GM12878 (cell line): ENCODE measurements around the gene WWTR1. TPM values are rescaled to one million over a fixed set of nuclear protein-coding genes. Genes with fewer than 3 reads are reported as not detected.

Experiments
- ATAC-seq: fragments of 200-7000 bp; cut with Tn5 transposase; 3 replicates; pipeline ENCODE4 v1.9.1; 2020; ENCODE audit warnings: mild to moderate bottlenecking, moderate library complexity
- BruUV-seq: library from RNA; stranded (reverse); fragments of 400-500 nt; replicated peaks from 2 replicates; lab custom pipeline; 2021; lab: Mats Ljungman, UMichigan
- CTCF ChIA-PET: fragments of 300-600 bp; sonication (Branson Sonifier 250); formaldehyde crosslinking; extraction: SDS; loops from one replicate; lab custom pipeline; 2021; ENCODE audit warnings: inconsistent platforms; lab: Yijun Ruan, JAX
- POLR2A ChIA-PET: fragments of 350-600 bp; formaldehyde crosslinking; extraction: SDS; loops from one replicate; lab custom pipeline; 2021; ENCODE audit warnings: inconsistent platforms; lab: Charles Lee
- RAD21 ChIA-PET: fragments of 300-600 bp; sonication (Branson Sonifier 250); formaldehyde crosslinking; loops from one replicate; lab custom pipeline; 2023; ENCODE audit warnings: antibody characterized with exemption; ENCODE audit not compliant: unreplicated experiment; lab: Charles Lee
- SMC1A ChIA-PET: fragments of 300-600 bp; sonication (Branson Sonifier 250); formaldehyde crosslinking; loops from one replicate; lab custom pipeline; 2023; ENCODE audit not compliant: unreplicated experiment, uncharacterized antibody; lab: Charles Lee
- DNase-seq: peaks from one replicate; pipeline ENCODE4 v3.0.0-alpha.2; 2011; ENCODE audit warnings: low read depth, low spot score
- FAIRE-seq: peaks from 3 replicates; lab custom pipeline; 2011; peaks lifted over from hg19 to GRCh38; lab: Jason Lieb, UNC
- H2AFZ ChIP-seq: 2 replicates; pipeline ENCODE4 v1.6.0; 2011; ENCODE audit warnings: low read depth, low read length, control low read depth; ENCODE audit not compliant: control insufficient read depth
- H3K27ac ChIP-seq: 2 replicates; pipeline ENCODE4 v1.5.1; 2011; ENCODE audit warnings: control low read depth; ENCODE audit not compliant: control insufficient read depth, insufficient read depth
- H3K27me3 ChIP-seq, 2 experiments: replicated peaks in 1 of 2; 2 replicates each; pipeline versions ENCODE4 v1.6.0 to v1.6.1; 2011; ENCODE audit warnings: low read length in 1 of 2; ENCODE audit not compliant: control insufficient read depth in 2 of 2, insufficient read depth in 2 of 2
- H3K36me3 ChIP-seq, 2 experiments: 2 replicates each; pipeline ENCODE4 v1.5.1; 2011; ENCODE audit warnings: low read length in 1 of 2; ENCODE audit not compliant: control insufficient read depth in 2 of 2, insufficient read depth in 2 of 2
- H3K4me1 ChIP-seq: 2 replicates; pipeline ENCODE4 v1.6.1; 2011; ENCODE audit warnings: mild to moderate bottlenecking, low read length, moderate library complexity, mixed read lengths; ENCODE audit not compliant: control insufficient read depth, insufficient read depth
- H3K4me2 ChIP-seq: 2 replicates; pipeline ENCODE4 v1.6.0; 2011; ENCODE audit warnings: control low read depth; ENCODE audit not compliant: control insufficient read depth, insufficient read depth
- H3K4me3 ChIP-seq: fragments of 200-600 bp; sonication (generic); 2 replicates; pipeline ENCODE4 v1.5.1; 2016
- H3K79me2 ChIP-seq: 2 replicates; pipeline ENCODE4 v1.6.0; 2011; ENCODE audit warnings: low read length; ENCODE audit not compliant: control insufficient read depth, insufficient read depth
- H3K9ac ChIP-seq: 2 replicates; pipeline ENCODE4 v1.8.0; 2011; ENCODE audit warnings: low read length, control low read depth, mixed read lengths; ENCODE audit not compliant: control insufficient read depth, insufficient read depth
- H3K9me3 ChIP-seq: replicated peaks from 3 replicates; pipeline ENCODE4 v1.5.1; 2011; ENCODE audit warnings: mild to moderate bottlenecking, low read length; ENCODE audit not compliant: control insufficient read depth, insufficient read depth
- H4K20me1 ChIP-seq: 2 replicates; pipeline ENCODE4 v1.6.0; 2011; ENCODE audit not compliant: control insufficient read depth, insufficient read depth
- BMI1 ChIP-seq: fragments of 450-650 bp; IDR thresholded peaks from 2 replicates; pipeline ENCODE4 v1.6.1; 2016; ENCODE audit warnings: mild to moderate bottlenecking, moderate library complexity, borderline replicate concordance
- CTCF ChIP-seq, 3 experiments: IDR thresholded peaks in 2 of 3; conservative IDR thresholded peaks in 1 of 3; 2 replicates each; pipeline ENCODE4 v1.5.1; 2011; ENCODE audit warnings: low read depth in 3 of 3, low read length in 3 of 3, mild to moderate bottlenecking in 3 of 3, control low read depth in 2 of 3, moderate library complexity in 2 of 3, inconsistent platforms in 1 of 3, mixed read lengths in 1 of 3; ENCODE audit not compliant: control insufficient read depth in 2 of 3, insufficient read depth in 1 of 3; ENCODE audit errors: extremely low read depth in 1 of 3
- EP300 ChIP-seq, 2 experiments: fragments of 150-350 bp in 1 of 2; IDR thresholded peaks; 2 replicates each; pipeline ENCODE4 v1.6.1; 2011 to 2012; ENCODE audit warnings: low read depth in 2 of 2, low read length in 2 of 2, borderline replicate concordance in 1 of 2, improper control_type of control experiment in 1 of 2, inconsistent platforms in 1 of 2; ENCODE audit not compliant: control insufficient read depth in 1 of 2
- FOXM1 ChIP-seq: IDR thresholded peaks from 2 replicates; pipeline ENCODE4 v1.6.1; 2012; ENCODE audit warnings: low read depth, mild to moderate bottlenecking, inconsistent platforms, low read length, moderate library complexity
- HDAC2 ChIP-seq: fragments of 200-600 bp; sonication (generic); IDR thresholded peaks from 2 replicates; pipeline ENCODE4 v1.6.1; 2017
- MTA3 ChIP-seq: IDR thresholded peaks from 2 replicates; pipeline ENCODE4 v1.6.1; 2012; ENCODE audit warnings: low read length, inconsistent platforms, borderline replicate concordance
- NR2C1 ChIP-seq: fragments of 450-650 bp; IDR thresholded peaks from 2 replicates; pipeline ENCODE4 v1.6.1; 2017; ENCODE audit warnings: antibody characterized with exemption, mild to moderate bottlenecking, moderate library complexity
- PRDM15 ChIP-seq: fragments of 450-650 bp; formaldehyde crosslinking; IDR thresholded peaks from 2 replicates; pipeline ENCODE4 v1.4.0; 2020; ENCODE audit warnings: mild to moderate bottlenecking, moderate library complexity
- RAD21 ChIP-seq: IDR thresholded peaks from 2 replicates; pipeline ENCODE4 v1.6.1; 2011; ENCODE audit warnings: mild to moderate bottlenecking, low read depth, low read length, moderate library complexity; ENCODE audit not compliant: insufficient read depth
- SMC3 ChIP-seq: IDR thresholded peaks from 2 replicates; pipeline ENCODE4 v1.6.1; 2011; ENCODE audit warnings: low read length, improper control_type of control experiment, borderline replicate concordance
- SREBF2 ChIP-seq: IDR thresholded peaks from 2 replicates; pipeline ENCODE4 v1.6.1; 2012; ENCODE audit warnings: mild to moderate bottlenecking, low read length
- ZNF384 ChIP-seq: IDR thresholded peaks from 2 replicates; pipeline ENCODE4 v1.6.1; 2012; ENCODE audit warnings: low read depth, mild to moderate bottlenecking, low read length, improper control_type of control experiment, borderline replicate concordance
- WGBS: methylation state at CpG from one replicate; pipeline ENCODE4 v1.1.6; 2016; ENCODE audit warnings: low lambda C conversion rate; ENCODE audit not compliant: insufficient replicate concordance, insufficient coverage; ENCODE audit errors: missing lambda C conversion rate; 5-methylcytosine and 5-hydroxymethylcytosine counted together
- in situ Hi-C: fragments of 300-500 bp; cut with MboI; formaldehyde crosslinking; loops from 9 replicates; pipeline ENCODE4 v1.14.3; 2018; ENCODE audit warnings: mixed read lengths
- intact Hi-C: fragments of 100-400 bp; cut with micrococcal nuclease; formaldehyde crosslinking; loops from one replicate; pipeline ENCODE4 v1.14.2; 2022; ENCODE audit not compliant: unreplicated experiment
- polyA plus RNA-seq, 11 experiments: library from polyadenylated mRNA; depleted of rRNA in 4 of 11; unstranded in 6 of 11; stranded (reverse) in 5 of 11; fragments of >200 nt; fragmentation: Nextera tagmentation in 4 of 11; fragmentation: Illumina TruSeq in 1 of 11; extraction: Ambion mirVana in 4 of 11; extraction: Trizol in 1 of 11; gene quantifications; 1 replicate in 1 of 11; 2 replicates in 10 of 11; pipeline versions ENCODE4 v1.2.1 to v1.2.3, GENCODE V29; 2011 to 2016; ENCODE audit warnings: inconsistent platforms in 2 of 11, missing spikeins in 2 of 11, low read depth in 1 of 11
- total RNA-seq, 4 experiments: library from RNA; depleted of rRNA in 3 of 4; stranded (reverse); fragments of >200 nt in 3 of 4; fragmentation: Illumina TruSeq in 1 of 4; extraction: Trizol in 1 of 4; gene quantifications; 2 replicates each; pipeline versions ENCODE4 v1.2.1 to v1.2.3, GENCODE V29; 2013 to 2021

Gene WWTR1
- total and polyA plus RNA-seq, 10 of the 15 experiments (the other 5 are each of a cell fraction or from before 2014, with no cell fraction given), result 2.5 to 18.5 (median 5.8) TPM

GRCh38 chr3:149494022-149494758 is 163.6 kb downstream of the WWTR1 start:
- H2AFZ ChIP-seq, result no peak overlapping the region; the same call in 1 of the 2 replicates
- peak; percentile 83 for ATAC-seq

More at GRCh38 chr3:149494022-149494758, 163.6 kb downstream of the WWTR1 start:
- no peak overlapping the region for H3K4me2 ChIP-seq
- ChIA-PET CTCF (interaction anchor here (0.5 to 3.2 kb wide), 15 partner anchors 8 to 314 kb away, joined by 3 to 27 read pairs (median 4); no protein-coding TSS in a partner anchor), RAD21 (interaction anchor here (0.6 to 3.4 kb wide), 3 partner anchors 19 to 314 kb away, joined by 3 to 17 read pairs (median 5); no protein-coding TSS in a partner anchor), POLR2A (no interaction called here), SMC1A (interaction anchor here (0.7 to 1.5 kb wide), 6 partner anchors 9 to 314 kb away, joined by 3 to 6 read pairs (median 3); no protein-coding TSS in a partner anchor)
- TF ChIP-seq FOXM1 (0 out of 2 replicates have a peak, but pooled peaks have one; percentile 16), SREBF2 (no peak), SMC3 (peak; percentile 53; the same call in 1 of the 2 replicates), NR2C1 (no peak), EP300 (IDR thresholded peaks at IDR 0.05; ENCODE audit: borderline replicate concordance in 1 of 2, control insufficient read depth in 1 of 2, low read depth in 2 of 2, low read length in 2 of 2) (no peak), CTCF (IDR thresholded peaks at IDR 0.05 in 2 of 3, conservative IDR thresholded peaks at IDR 0.05 in 1 of 3; ENCODE audit: control insufficient read depth in 2 of 3, extremely low read depth in 1 of 3, insufficient read depth in 1 of 3, low read depth in 3 of 3, low read length in 3 of 3) (peak; percentile 57 to 80 (median 75)), PRDM15 (CRISPR knock-in tag) (no peak), MTA3 (no peak), ZNF384 (no peak), RAD21 (peak; percentile 86), HDAC2 (no peak), BMI1 (no peak)
- H3K27ac ChIP-seq, result no peak overlapping the region
- no peaks in the 10 kb centered on the region for H3K9me3 ChIP-seq
- 10% methylated on average over 11 of the region's 11 CpGs for WGBS
- FAIRE-seq (peak; percentile 62), DNase-seq (no peak)
- intact Hi-C loops, result loop anchor here (1.0 kb wide), 2 partner anchors 277 to 314 kb away; no protein-coding TSS in a partner anchor
- no peaks in the 10 kb centered on the region for H3K36me3 ChIP-seq
- no TSS peak for BruUV-seq
- H3K9ac ChIP-seq, result no peak overlapping the region
- no peaks in the 10 kb centered on the region for H3K4me1 ChIP-seq
- no peaks in the 10 kb centered on the region; a peak in 1 of 4 replicates for H3K27me3 ChIP-seq
- H3K4me3 ChIP-seq, result no peak overlapping the region
- no peaks in the 10 kb centered on the region for H4K20me1 ChIP-seq
- no peaks in the 10 kb centered on the region for H3K79me2 ChIP-seq
- in situ Hi-C loops, result no loop called here
